T-helper 2 cell treated with Interferon-gamma antibody and Interleukin-4, amounts not matched to agents 5 μg/mL and 100 μg/mL, for 36 hours (primary cell): ENCODE results near the gene IFITM10.

ENCODE experiments used
- DNase-seq: peaks from one replicate; pipeline ENCODE4 v3.0.0; 2021; ENCODE audit warnings: low spot score
- H3K27ac Mint-ChIP-seq: one replicate; pipeline ENCODE4 v1.8.0; 2021; ENCODE audit warnings: mild to moderate bottlenecking, mixed read lengths
- H3K27me3 Mint-ChIP-seq: one replicate; pipeline ENCODE4 v1.8.0; 2021; ENCODE audit warnings: low read depth, mixed read lengths
- H3K36me3 Mint-ChIP-seq: one replicate; pipeline ENCODE4 v1.8.0; 2021; ENCODE audit warnings: low read depth, mixed read lengths
- H3K4me1 Mint-ChIP-seq: one replicate; pipeline ENCODE4 v1.8.0; 2021; ENCODE audit warnings: low read depth, mixed read lengths
- H3K4me3 Mint-ChIP-seq: one replicate; pipeline ENCODE4 v1.8.0; 2022; ENCODE audit warnings: mild to moderate bottlenecking, moderate library complexity, mixed read lengths
- H3K9me3 Mint-ChIP-seq: one replicate; pipeline ENCODE4 v1.8.0; 2021; ENCODE audit warnings: mixed read lengths

Gene IFITM10

GRCh38 chr11:1736447-1736992, 13.9 kb downstream of the IFITM10 start:
- H3K27me3 Mint-ChIP-seq = peaks cover 3% of the 10 kb centered on the region
- H3K27ac Mint-ChIP-seq = peak overlapping the region; percentile 49
- H3K4me1 Mint-ChIP-seq = peaks cover 3% of the 10 kb centered on the region

GRCh38 chr11:1735271-1735670, 15.1 kb downstream of the IFITM10 start:
- Mint-ChIP-seq H3K36me3 (no peaks in the 10 kb centered on the region), H3K27ac (no peak overlapping the region), H3K4me3 (no peak overlapping the region), H3K4me1 (peaks cover 3% of the 10 kb centered on the region), H3K27me3 (peaks cover 7% of the 10 kb centered on the region), H3K9me3 (peaks cover 27% of the 10 kb centered on the region)
- DNase-seq = no peak

More at GRCh38 chr11:1736447-1736992, 13.9 kb downstream of the IFITM10 start:
- DNase-seq = no peak
- Mint-ChIP-seq H3K9me3 (peaks cover 22% of the 10 kb centered on the region), H3K36me3 (no peaks in the 10 kb centered on the region), H3K4me3 (no peak overlapping the region)

DNA sequence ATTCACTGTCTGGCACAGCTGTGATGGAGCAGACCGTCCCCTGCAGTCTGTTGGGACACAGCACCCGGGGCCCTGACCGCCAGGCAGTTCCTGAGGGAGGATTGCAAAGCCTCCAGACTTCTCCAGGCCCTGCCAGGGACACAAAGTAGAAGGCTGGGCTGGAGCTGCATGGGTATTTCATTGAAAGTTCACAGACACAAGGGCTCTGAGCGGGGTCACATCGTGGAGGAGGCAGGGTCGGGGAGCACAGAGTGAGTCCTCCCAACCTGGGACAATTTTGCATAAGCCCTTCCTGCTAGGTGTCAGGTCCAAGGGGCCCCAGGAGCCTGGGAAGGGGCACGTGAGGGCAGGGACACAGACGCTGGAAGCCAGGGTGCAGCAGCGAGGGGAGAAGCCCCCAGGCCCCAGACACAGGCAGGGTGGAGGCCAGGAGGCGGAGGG, 15.7 kb downstream of the IFITM10 start:
- H3K27ac Mint-ChIP-seq = no peak overlapping the region
- H3K4me3 Mint-ChIP-seq = no peak overlapping the region
- H3K4me1 Mint-ChIP-seq = peaks cover 3% of the 10 kb centered on the region
- no peaks in the 10 kb centered on the region for H3K36me3 Mint-ChIP-seq
- H3K27me3 Mint-ChIP-seq = peaks cover 7% of the 10 kb centered on the region
- H3K9me3 Mint-ChIP-seq = peaks cover 27% of the 10 kb centered on the region
- no peak for DNase-seq

GRCh38 chr11:1733716-1734640, 16.4 kb downstream of the IFITM10 start:
- H3K36me3 Mint-ChIP-seq = no peaks in the 10 kb centered on the region
- DNase-seq = no peak
- H3K4me1 Mint-ChIP-seq = peaks cover 7% of the 10 kb centered on the region
- H3K27ac Mint-ChIP-seq = no peak overlapping the region
- H3K9me3 Mint-ChIP-seq = peaks cover 27% of the 10 kb centered on the region
- no peak overlapping the region for H3K4me3 Mint-ChIP-seq
- peaks cover 11% of the 10 kb centered on the region for H3K27me3 Mint-ChIP-seq

GRCh38 chr11:1733009-1733715, 17.2 kb downstream of the IFITM10 start:
- no peak for DNase-seq
- no peak overlapping the region for H3K4me3 Mint-ChIP-seq
- no peak overlapping the region for H3K27ac Mint-ChIP-seq
- H3K4me1 Mint-ChIP-seq = peaks cover 9% of the 10 kb centered on the region
- H3K9me3 Mint-ChIP-seq = peaks cover 27% of the 10 kb centered on the region
- no peaks in the 10 kb centered on the region for H3K36me3 Mint-ChIP-seq
- peaks cover 17% of the 10 kb centered on the region for H3K27me3 Mint-ChIP-seq

GRCh38 chr11:1732418-1733008, 17.9 kb downstream of the IFITM10 start:
- Mint-ChIP-seq H3K4me3 (no peak overlapping the region), H3K27ac (no peak overlapping the region), H3K4me1 (peaks cover 9% of the 10 kb centered on the region)

DNA sequence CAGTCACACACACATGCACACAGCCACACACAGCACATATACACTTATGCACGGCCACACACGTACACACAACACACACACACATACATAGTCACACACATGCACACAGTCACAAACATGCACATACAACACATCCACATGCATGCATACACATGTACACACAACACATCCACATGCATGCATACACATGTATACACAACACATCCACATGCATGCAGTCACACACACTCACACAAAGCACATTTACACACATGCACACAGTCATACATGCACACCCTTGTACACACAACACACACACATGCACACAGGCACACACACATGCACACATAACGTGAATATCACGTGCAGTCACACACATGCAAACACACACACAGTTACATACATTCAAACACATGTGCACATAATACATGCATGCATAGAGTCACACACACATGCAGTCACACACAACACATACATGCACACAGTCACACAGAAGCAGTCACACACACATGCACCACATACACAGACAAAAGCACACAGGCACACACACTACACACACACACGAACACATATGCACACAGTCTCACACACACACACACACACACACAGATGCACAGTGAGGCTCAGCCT, 18.8 kb downstream of the IFITM10 start:
- Mint-ChIP-seq H3K9me3 (peaks cover 16% of the 10 kb centered on the region), H3K27me3 (peaks cover 27% of the 10 kb centered on the region), H3K4me1 (peaks cover 9% of the 10 kb centered on the region), H3K4me3 (no peak overlapping the region), H3K36me3 (no peaks in the 10 kb centered on the region), H3K27ac (no peak overlapping the region)
- DNase-seq = no peak

More at GRCh38 chr11:1732418-1733008, 17.9 kb downstream of the IFITM10 start:
- Mint-ChIP-seq H3K9me3 (peaks cover 20% of the 10 kb centered on the region), H3K27me3 (peaks cover 23% of the 10 kb centered on the region), H3K36me3 (no peaks in the 10 kb centered on the region)
- no peak for DNase-seq

DNA sequence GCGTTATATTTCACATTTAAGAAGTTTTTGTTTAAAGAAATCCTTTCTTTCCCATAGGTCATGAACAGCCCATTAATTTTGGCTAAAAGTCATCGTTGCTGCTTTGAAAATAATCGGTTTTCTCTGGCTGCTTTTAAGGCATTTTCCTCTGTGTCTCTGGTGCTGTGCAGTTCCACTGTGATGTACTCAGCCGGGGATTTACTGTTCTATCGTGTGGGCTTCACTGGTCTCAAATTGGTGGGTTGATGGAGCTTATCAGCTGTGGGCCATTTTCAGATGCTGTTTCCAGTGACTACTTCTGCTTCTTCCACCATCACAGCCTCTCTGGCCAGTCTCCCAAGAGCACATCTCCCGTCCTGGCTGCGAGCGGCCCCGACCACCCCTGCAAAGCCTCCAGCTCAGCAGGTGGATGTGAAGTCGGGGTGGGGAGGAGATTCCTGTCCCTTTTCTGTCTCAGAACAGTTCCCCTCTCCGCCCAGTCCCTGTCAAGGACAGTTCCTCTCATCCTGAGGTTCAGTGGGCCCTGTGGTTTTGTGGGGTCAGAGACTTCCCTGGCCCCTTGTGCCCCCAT, 20.3 kb downstream of the IFITM10 start:
- peaks cover 31% of the 10 kb centered on the region for H3K27me3 Mint-ChIP-seq
- H3K27ac Mint-ChIP-seq = no peak overlapping the region
- peaks cover 9% of the 10 kb centered on the region for H3K9me3 Mint-ChIP-seq
- H3K36me3 Mint-ChIP-seq = no peaks in the 10 kb centered on the region
- peaks cover 9% of the 10 kb centered on the region for H3K4me1 Mint-ChIP-seq
- no peak for DNase-seq
- no peak overlapping the region for H3K4me3 Mint-ChIP-seq

- H3K9me3 Mint-ChIP-seq = peaks cover 9% of the 10 kb centered on the region
- no peaks in the 10 kb centered on the region for H3K36me3 Mint-ChIP-seq
- DNase-seq = no peak
- H3K27me3 Mint-ChIP-seq = peaks cover 31% of the 10 kb centered on the region
- H3K4me3 Mint-ChIP-seq = no peak overlapping the region
- no peak overlapping the region for H3K27ac Mint-ChIP-seq
- peaks cover 9% of the 10 kb centered on the region for H3K4me1 Mint-ChIP-seq
Observed at GRCh38 chr11:1729692-1730011, 20.7 kb downstream of the IFITM10 start.

- H3K27ac Mint-ChIP-seq = no peak overlapping the region
- peak overlapping the region; percentile 45 for H3K4me3 Mint-ChIP-seq
- DNase-seq = no peak
Observed at GRCh38 chr11:1728931-1729691, 21.3 kb downstream of the IFITM10 start.

DNA sequence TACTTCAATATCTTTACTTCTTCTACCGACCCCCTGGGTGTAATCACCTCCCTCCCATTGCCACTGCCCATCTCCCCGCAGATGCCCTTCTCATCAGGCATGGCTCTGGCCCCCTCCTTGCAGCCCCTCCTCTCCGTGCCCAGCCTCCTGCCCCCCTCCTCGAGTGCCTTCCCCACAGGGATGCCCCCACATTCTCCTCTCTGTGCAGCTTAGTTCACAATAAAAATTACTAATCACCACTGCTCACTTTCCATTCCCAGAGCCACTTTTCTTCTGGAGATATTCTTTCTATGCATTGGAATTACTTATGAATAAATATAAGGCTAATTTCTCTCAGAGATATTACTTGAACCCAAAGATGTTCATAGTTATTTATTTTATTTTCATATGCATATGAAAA, 22.1 kb downstream of the IFITM10 start:
- DNase-seq = no peak
- Mint-ChIP-seq H3K27me3 (peaks cover 29% of the 10 kb centered on the region), H3K4me3 (no peak overlapping the region), H3K9me3 (peaks cover 9% of the 10 kb centered on the region), H3K4me1 (peaks cover 7% of the 10 kb centered on the region), H3K27ac (no peak overlapping the region), H3K36me3 (no peaks in the 10 kb centered on the region)

More at GRCh38 chr11:1728931-1729691, 21.3 kb downstream of the IFITM10 start:
- Mint-ChIP-seq H3K9me3 (peaks cover 9% of the 10 kb centered on the region), H3K36me3 (no peaks in the 10 kb centered on the region), H3K4me1 (peaks cover 9% of the 10 kb centered on the region), H3K27me3 (peaks cover 31% of the 10 kb centered on the region)

DNA sequence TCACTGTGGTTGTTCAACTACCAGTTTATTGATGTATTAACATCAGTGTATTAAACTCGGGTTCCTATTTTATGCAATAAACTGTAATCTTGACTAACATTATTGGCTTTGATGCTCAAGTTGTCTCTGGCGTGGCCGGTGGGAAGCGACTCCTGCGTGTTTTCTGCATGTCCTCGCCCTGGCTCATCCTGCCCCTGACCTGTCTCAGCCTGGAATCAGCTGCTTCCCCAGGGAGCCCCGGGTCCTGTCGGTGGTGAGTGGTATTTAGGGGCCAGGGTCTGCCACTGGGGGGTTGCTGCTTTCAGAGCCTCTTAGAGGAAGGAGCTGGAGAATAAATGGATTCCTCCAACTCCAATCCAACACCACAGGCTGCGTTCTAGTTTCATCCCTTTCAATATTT, 22.5 kb downstream of the IFITM10 start:
- Mint-ChIP-seq H3K4me1 (peaks cover 7% of the 10 kb centered on the region), H3K4me3 (no peak overlapping the region), H3K27ac (no peak overlapping the region), H3K9me3 (peaks cover 9% of the 10 kb centered on the region), H3K36me3 (no peaks in the 10 kb centered on the region), H3K27me3 (peaks cover 32% of the 10 kb centered on the region)
- no peak for DNase-seq
